PC-3 (cell line): ENCODE measurements around the gene FGF6.

Experiments used
- CTCF ChIP-seq: fragments of 300-600 bp; sonication (generic); conservative IDR thresholded peaks from 2 replicates; pipeline ENCODE4 v1.5.1; 2017; ENCODE audit warnings: antibody characterized with exemption, low read depth, mild to moderate bottlenecking, low read length
- EZH2 ChIP-seq: fragments of 300-600 bp; sonication (generic); IDR thresholded peaks from one replicate; pipeline ENCODE4 v1.6.1; 2017; ENCODE audit warnings: antibody characterized with exemption, mild to moderate bottlenecking, low read length; ENCODE audit not compliant: unreplicated experiment
- EZH2phosphoT487 ChIP-seq: fragments of 300-600 bp; sonication (generic); IDR thresholded peaks from 2 replicates; pipeline ENCODE4 v1.6.1; 2018; ENCODE audit warnings: mild to moderate bottlenecking, antibody characterized with exemption, low read length, borderline replicate concordance

GRCh38 chr12:4418913-4419312 is 26.7 kb downstream of the FGF6 start:
- TF ChIP-seq EZH2 (no peak), CTCF (no peak), EZH2phosphoT487 (no peak)
